PFSK-1 (cell line): ENCODE measurements around the gene GPC4.

Source experiments
- POLR2AphosphoS5 ChIP-seq: IDR thresholded peaks from 2 replicates; pipeline ENCODE4 v1.6.1; 2012; ENCODE audit warnings: low read depth, mild to moderate bottlenecking, control low read depth, low read length, moderate library complexity
- TAF1 ChIP-seq: IDR thresholded peaks from 2 replicates; pipeline ENCODE4 v1.6.1; 2012; ENCODE audit warnings: low read length, control low read depth, borderline replicate concordance; ENCODE audit not compliant: insufficient read depth
- TF ChIP-seq, protein P1 (sequence below), 2 experiments: IDR thresholded peaks; 2 replicates each; pipeline versions ENCODE4 v1.6.1 to v1.8.0; 2011 to 2012; ENCODE audit warnings: low read depth in 2 of 2, low read length in 2 of 2, control low read depth in 1 of 2, inconsistent platforms in 1 of 2, mild to moderate bottlenecking in 1 of 2, moderate library complexity in 1 of 2; ENCODE audit not compliant: insufficient read depth in 1 of 2

DNA sequence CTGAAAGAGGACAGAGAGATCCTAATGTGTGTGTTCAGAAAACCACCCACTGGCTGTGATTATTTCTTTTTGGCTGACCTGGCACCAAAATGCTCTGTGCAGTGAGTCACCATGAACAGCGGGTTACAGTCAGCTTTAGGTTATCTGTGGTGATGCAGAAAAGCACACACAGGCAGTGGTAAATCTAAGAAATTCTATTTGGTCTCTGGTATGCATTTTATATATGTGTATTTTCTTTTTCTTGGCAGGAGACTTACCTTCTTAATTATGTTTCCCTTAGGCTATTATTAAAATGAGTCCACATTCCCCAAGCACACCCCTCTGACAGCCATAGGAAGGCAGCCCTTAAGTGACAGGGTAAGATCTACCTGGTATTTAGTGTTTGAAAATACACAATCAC is 118.0 kb downstream of the GPC4 start:
- TF ChIP-seq TAF1 (no peak), POLR2AphosphoS5 (no peak)
- TF ChIP-seq, protein P1, sequence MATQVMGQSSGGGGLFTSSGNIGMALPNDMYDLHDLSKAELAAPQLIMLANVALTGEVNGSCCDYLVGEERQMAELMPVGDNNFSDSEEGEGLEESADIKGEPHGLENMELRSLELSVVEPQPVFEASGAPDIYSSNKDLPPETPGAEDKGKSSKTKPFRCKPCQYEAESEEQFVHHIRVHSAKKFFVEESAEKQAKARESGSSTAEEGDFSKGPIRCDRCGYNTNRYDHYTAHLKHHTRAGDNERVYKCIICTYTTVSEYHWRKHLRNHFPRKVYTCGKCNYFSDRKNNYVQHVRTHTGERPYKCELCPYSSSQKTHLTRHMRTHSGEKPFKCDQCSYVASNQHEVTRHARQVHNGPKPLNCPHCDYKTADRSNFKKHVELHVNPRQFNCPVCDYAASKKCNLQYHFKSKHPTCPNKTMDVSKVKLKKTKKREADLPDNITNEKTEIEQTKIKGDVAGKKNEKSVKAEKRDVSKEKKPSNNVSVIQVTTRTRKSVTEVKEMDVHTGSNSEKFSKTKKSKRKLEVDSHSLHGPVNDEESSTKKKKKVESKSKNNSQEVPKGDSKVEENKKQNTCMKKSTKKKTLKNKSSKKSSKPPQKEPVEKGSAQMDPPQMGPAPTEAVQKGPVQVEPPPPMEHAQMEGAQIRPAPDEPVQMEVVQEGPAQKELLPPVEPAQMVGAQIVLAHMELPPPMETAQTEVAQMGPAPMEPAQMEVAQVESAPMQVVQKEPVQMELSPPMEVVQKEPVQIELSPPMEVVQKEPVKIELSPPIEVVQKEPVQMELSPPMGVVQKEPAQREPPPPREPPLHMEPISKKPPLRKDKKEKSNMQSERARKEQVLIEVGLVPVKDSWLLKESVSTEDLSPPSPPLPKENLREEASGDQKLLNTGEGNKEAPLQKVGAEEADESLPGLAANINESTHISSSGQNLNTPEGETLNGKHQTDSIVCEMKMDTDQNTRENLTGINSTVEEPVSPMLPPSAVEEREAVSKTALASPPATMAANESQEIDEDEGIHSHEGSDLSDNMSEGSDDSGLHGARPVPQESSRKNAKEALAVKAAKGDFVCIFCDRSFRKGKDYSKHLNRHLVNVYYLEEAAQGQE (IDR thresholded peaks at IDR 0.05; ENCODE audit: insufficient read depth in 1 of 2, low read depth in 2 of 2, low read length in 2 of 2) = no peak
